ENCODE measurements around the gene SMC4.

DNA sequence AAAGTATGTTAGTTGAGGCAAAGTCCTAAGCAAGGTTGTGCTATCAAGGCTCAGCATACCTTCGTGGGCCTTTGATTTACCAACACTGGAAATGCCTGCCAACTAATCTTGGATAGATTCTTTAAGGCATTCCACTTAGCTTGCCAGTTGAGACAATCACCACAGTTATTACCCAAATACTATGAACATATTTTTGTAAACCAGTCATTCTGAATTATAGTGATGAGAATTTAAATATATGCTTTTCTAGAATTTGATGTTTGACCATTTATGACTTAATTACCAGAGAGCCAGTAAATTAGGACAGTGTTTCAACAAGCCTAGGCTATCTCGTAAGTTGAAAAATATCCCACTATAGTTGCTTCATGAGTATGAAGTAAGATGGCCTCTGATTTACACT lies 34.6 kb downstream of the SMC4 start:
- TF ChIP-seq, protein P1, sequence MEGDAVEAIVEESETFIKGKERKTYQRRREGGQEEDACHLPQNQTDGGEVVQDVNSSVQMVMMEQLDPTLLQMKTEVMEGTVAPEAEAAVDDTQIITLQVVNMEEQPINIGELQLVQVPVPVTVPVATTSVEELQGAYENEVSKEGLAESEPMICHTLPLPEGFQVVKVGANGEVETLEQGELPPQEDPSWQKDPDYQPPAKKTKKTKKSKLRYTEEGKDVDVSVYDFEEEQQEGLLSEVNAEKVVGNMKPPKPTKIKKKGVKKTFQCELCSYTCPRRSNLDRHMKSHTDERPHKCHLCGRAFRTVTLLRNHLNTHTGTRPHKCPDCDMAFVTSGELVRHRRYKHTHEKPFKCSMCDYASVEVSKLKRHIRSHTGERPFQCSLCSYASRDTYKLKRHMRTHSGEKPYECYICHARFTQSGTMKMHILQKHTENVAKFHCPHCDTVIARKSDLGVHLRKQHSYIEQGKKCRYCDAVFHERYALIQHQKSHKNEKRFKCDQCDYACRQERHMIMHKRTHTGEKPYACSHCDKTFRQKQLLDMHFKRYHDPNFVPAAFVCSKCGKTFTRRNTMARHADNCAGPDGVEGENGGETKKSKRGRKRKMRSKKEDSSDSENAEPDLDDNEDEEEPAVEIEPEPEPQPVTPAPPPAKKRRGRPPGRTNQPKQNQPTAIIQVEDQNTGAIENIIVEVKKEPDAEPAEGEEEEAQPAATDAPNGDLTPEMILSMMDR (IDR thresholded peaks at IDR 0.05) = no peak
- TF ChIP-seq POLR2A (IDR thresholded peaks at IDR 0.05) = no peak
